Muscle layer of duodenum (tissue), 2 donors: Measurements from ENCODE around the gene HCAR2.
"Not testable (repeated sequence)": the region's sequence is repeated elsewhere in the genome, so short reads cannot be mapped to it uniquely, and the experiment has no call there.

Experiments used
- H3K27ac ChIP-seq: one replicate; pipeline ENCODE4 v1.7.0; 2013; ENCODE audit warnings: mild to moderate bottlenecking, low read length
- H3K27me3 ChIP-seq: one replicate; pipeline ENCODE4 v1.7.0; 2013; ENCODE audit warnings: low read depth, mild to moderate bottlenecking, control low read depth, low read length
- H3K36me3 ChIP-seq, 2 donors: one replicate each; pipeline ENCODE4 v1.7.0; 2013; ENCODE audit warnings: low read length in 2 of 2, control low read depth in 1 of 2, mild to moderate bottlenecking in 1 of 2; ENCODE audit not compliant: insufficient read depth in 2 of 2, control insufficient read depth in 1 of 2
- H3K4me1 ChIP-seq, 2 donors: one replicate each; pipeline ENCODE4 v1.7.0; 2013; ENCODE audit warnings: low read length in 2 of 2, mild to moderate bottlenecking in 2 of 2, control low read depth in 1 of 2, moderate library complexity in 1 of 2; ENCODE audit not compliant: insufficient read depth in 2 of 2, control insufficient read depth in 1 of 2
- H3K4me3 ChIP-seq, 2 donors: one replicate each; pipeline ENCODE4 v1.7.0; 2013; ENCODE audit warnings: low read length in 2 of 2, low read depth in 1 of 2, mild to moderate bottlenecking in 1 of 2
- H3K9me3 ChIP-seq, 2 donors: one replicate each; pipeline ENCODE4 v1.7.0; 2013; ENCODE audit warnings: low read length in 2 of 2, control low read depth in 1 of 2, mild to moderate bottlenecking in 1 of 2; ENCODE audit not compliant: control insufficient read depth in 1 of 2
- donor health status: healthy.

HCAR2 gene

GRCh38 chr12:122702890-122703611 is at the start of gene HCAR2:
TSS of gene HCAR2 (minus strand) at chr12:122703357. CDS start at chr12:122703283, 74 bp downstream.
- H3K4me3 ChIP-seq, H3K27ac ChIP-seq, H3K4me1 ChIP-seq, H3K27me3 ChIP-seq, H3K36me3 ChIP-seq, H3K9me3 ChIP-seq: not testable (repeated sequence)

DNA sequence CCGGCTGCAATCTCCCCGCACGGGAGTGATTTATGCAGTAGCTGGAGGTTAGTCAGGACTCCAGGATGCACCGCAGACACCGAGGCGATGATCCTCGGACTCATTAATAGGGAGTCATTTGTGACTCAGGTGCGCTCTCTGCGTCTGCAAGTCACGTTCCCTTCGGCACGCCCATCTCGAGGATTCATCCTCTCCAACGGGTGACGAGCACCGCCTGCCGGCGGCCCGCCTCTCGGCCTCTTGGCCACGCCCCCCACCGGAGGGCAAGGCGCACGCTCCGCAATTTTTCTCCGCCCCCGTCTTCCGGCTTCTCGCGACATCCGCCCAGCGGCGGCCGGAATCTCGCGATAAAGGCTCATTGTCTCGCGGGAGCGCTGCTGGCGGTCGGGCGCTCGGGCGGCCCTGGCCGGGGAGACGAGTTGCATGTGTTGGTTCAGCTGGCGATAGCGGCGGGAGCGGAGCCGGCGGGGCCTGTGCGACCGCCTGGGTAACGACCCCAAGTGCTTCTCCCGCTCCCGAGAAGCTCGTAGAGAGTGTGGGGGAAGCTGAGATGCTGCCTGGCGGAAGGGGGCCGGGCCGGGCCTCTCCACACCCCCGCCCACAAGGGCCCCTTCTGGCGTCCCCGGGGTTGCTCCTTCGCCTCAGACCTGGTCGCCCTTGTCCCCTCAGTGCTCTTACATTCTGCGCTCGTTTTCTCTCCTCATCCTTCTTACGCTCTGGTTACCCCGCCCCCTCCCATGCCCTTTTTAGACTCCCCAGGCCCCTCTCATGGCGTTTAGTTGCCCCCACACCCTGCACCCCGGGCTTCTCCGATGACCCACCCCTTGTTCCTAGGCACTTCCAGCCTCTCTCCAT is 49.5 kb upstream of the HCAR2 start, which contains the start of gene DENR:
TSS of gene DENR (plus strand) at position 361 of the 855 bp plus-strand sequence. CDS start 878 bp downstream, outside the sequence.
- Histone ChIP-seq H3K4me1 (peaks cover 8 to 11% of the 10 kb centered on the region in 2 donors), H3K4me3 (peak within 1 kb of the TSS; percentile 85 to 92), H3K27me3 (no peaks in the 10 kb centered on the region), H3K9me3 (no peaks in the 10 kb centered on the region), H3K36me3 (peaks cover 19% of the 10 kb centered on the region in 2 donors), H3K27ac (peak within 1 kb of the TSS; percentile 88)

GRCh38 chr12:122750781-122751515 is 47.8 kb upstream of the HCAR2 start:
- H3K27me3 ChIP-seq, H3K4me3 ChIP-seq, H3K9me3 ChIP-seq, H3K27ac ChIP-seq: not testable (repeated sequence)
- Histone ChIP-seq H3K4me1 (peaks cover 8 to 11% of the 10 kb centered on the region in 2 donors), H3K36me3 (peaks cover 5 to 11% of the 10 kb centered on the region in 2 donors)

GRCh38 chr12:122749569-122750332 is 46.6 kb upstream of the HCAR2 start:
- Histone ChIP-seq H3K27ac (no peak overlapping the region), H3K9me3 (no peaks in the 10 kb centered on the region), H3K4me3 (no peak overlapping the region), H3K27me3 (no peaks in the 10 kb centered on the region), H3K4me1 (peaks cover 8 to 11% of the 10 kb centered on the region in 2 donors), H3K36me3 (peaks cover 0 to 4% of the 10 kb centered on the region in 2 donors)

DNA sequence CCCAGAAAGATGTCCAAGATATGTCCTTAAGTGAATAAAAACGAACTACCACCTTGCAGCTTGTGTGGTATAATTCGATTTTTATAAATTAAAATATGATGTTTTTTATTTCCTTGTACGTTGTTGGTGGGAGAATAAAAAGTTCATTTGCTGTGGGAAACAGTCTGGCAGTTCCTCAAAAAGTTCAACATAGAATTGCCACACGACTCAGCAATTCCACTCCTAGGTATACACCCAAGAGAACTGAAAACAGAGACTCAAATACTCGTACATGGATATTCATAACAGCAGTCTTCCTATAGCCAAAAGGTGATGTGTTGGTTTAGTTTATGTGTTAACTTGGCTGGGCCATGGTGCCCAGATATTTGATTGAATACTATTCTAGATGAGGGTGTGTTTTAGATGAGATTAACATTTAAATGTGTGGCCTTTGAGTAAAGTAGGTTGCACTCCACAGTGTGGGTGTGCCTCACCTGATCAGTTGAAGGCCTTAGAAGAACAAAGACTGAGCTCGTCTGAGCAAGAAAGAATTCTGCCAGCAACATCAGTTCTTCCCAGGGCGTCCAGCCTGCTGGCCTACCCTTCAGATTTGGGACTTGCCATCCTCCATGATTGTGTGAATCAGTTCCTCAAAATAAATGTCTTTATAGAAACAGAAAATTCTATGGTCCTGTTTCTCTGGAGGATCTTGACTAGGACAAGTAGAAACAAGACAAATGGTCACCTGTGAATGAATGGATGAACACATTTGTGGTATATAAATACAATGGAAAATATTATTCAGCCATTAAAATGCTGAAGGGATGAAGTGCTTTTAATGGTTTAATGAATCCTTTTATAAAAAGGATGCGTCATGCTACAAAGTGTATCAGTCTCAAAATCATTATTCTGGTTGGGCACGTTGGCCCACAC is 44.3 kb upstream of the HCAR2 start:
- H3K9me3 ChIP-seq, result no peaks in the 10 kb centered on the region
- H3K36me3 ChIP-seq, result no peaks in the 10 kb centered on the region
- H3K4me3 ChIP-seq, result no peak overlapping the region
- H3K27ac ChIP-seq, result no peak overlapping the region
- H3K4me1 ChIP-seq, result no peaks in the 10 kb centered on the region
- H3K27me3 ChIP-seq, result no peaks in the 10 kb centered on the region

DNA sequence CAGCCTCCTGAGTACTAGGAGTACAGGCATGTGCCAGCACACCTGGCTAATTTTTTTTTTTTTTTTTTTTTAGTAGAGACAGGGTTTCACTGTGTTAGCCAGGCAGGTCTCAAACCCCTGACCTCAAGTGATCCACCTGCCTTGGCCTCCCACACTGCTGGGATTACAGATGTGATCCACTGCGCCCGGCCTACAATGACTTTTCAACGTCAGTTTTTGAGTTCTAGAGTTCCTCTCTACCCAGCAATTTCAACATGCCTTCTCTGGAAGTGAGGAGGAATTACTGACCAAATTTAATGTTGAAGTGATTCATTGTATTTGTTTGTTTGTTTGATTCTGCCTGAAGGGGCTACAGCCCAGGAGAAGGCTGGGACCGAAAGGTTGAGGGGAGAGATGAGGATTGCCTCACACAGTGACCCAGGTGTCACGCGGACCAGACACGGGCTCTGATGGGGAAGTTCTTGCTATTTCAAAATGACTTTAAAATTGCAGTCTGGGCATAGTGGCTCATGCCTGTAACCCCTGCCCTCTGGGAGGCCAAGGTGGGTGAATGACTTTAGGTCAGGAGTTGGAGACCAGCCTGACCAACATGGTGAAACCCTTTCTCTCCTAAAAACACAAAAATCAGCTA is 40.9 kb upstream of the HCAR2 start:
- H3K9me3 ChIP-seq, result no peaks in the 10 kb centered on the region
- no peaks in the 10 kb centered on the region for H3K4me1 ChIP-seq
- no peak overlapping the region for H3K4me3 ChIP-seq
- no peak overlapping the region for H3K27ac ChIP-seq
- H3K36me3 ChIP-seq, result no peaks in the 10 kb centered on the region
- no peaks in the 10 kb centered on the region for H3K27me3 ChIP-seq

GRCh38 chr12:122740351-122740750 is 37.2 kb upstream of the HCAR2 start:
- H3K9me3 ChIP-seq, result no peaks in the 10 kb centered on the region
- no peaks in the 10 kb centered on the region for H3K4me1 ChIP-seq
- H3K27me3 ChIP-seq, result no peaks in the 10 kb centered on the region
- no peak overlapping the region for H3K4me3 ChIP-seq
- H3K36me3 ChIP-seq, result no peaks in the 10 kb centered on the region
- H3K27ac ChIP-seq, result no peak overlapping the region

- no peak overlapping the region for H3K4me3 ChIP-seq
- H3K4me1 ChIP-seq, result no peaks in the 10 kb centered on the region
- no peaks in the 10 kb centered on the region for H3K9me3 ChIP-seq
- H3K27ac ChIP-seq, result no peak overlapping the region
- H3K27me3 ChIP-seq, result no peaks in the 10 kb centered on the region
- H3K36me3 ChIP-seq, result no peaks in the 10 kb centered on the region
These were observed 35.4 kb upstream of the HCAR2 start for GRCh38 chr12:122738571-122738970.

DNA sequence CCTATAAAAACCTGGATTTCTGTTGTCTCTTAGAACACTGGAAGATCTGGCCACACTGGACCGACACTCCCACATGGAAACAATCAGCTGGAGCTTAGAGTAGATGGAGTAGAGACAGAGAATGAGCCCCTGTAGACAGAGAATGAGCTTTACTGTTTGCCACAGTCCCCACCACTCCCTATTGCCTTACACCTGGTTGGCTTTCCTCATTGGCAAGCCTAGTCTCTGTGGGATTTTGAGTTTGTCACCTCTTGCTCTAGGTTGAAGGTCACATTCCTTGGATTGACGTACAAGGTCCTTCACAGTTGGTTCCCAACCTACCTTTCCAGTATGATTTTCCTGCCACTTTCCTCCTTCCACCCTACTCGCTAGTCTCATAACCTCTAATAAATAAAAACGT is 29.5 kb upstream of the HCAR2 start:
- Histone ChIP-seq H3K36me3 (no peaks in the 10 kb centered on the region), H3K4me3 (no peak overlapping the region), H3K27ac (no peak overlapping the region)

DNA sequence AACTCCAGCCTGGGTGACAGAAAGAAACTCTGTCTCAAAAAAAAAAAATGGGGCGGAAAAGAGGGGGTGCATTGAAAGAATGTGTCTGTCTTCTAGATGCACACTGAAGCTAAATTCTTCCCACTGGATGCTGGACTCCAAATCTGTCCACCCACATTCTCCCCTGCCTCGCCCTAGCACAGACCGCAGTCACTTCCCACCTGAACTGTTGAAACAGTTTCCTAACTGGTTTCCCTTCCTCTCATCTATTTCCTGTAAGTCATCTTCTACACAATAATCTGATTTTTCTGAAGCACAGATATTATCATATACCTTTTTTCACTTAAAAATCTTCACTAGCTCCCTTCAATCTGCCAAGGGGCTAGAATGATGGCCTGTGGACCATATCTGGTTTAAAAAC is 29.0 kb upstream of the HCAR2 start:
- no peaks in the 10 kb centered on the region for H3K9me3 ChIP-seq
- no peak overlapping the region for H3K4me3 ChIP-seq
- peaks cover 4% of the 10 kb centered on the region for H3K27me3 ChIP-seq
- no peaks in the 10 kb centered on the region for H3K4me1 ChIP-seq
- H3K27ac ChIP-seq, result no peak overlapping the region
- H3K36me3 ChIP-seq, result no peaks in the 10 kb centered on the region

More for the DNA sequence above, 29.5 kb upstream of the HCAR2 start:
- no peaks in the 10 kb centered on the region for H3K4me1 ChIP-seq
- no peaks in the 10 kb centered on the region for H3K9me3 ChIP-seq
- H3K27me3 ChIP-seq, result peaks cover 4% of the 10 kb centered on the region
